H1 (cell line): ENCODE measurements around the gene ESYT1. TPM values are rescaled to one million over a fixed set of nuclear protein-coding genes. Genes with fewer than 3 reads are reported as not detected.

Experiments
- CTCF ChIA-PET: fragments of 300-600 bp; sonication (Branson Sonifier 250); formaldehyde crosslinking; loops from one replicate; lab custom pipeline; 2021; ENCODE audit not compliant: partially characterized antibody; lab: Charles Lee
- POLR2A ChIA-PET: fragments of 300-600 bp; sonication (Branson Sonifier 250); formaldehyde crosslinking; loops from one replicate; lab custom pipeline; 2021; ENCODE audit warnings: inconsistent platforms; ENCODE audit not compliant: partially characterized antibody; lab: Charles Lee
- DNase-seq, 2 experiments: peaks; one replicate each; pipeline versions ENCODE4 v3.0.0 to v3.0.0-alpha.2; 2010 to 2022; ENCODE audit warnings: low spot score in 2 of 2, low read depth in 1 of 2, mixed read lengths in 1 of 2
- FAIRE-seq: peaks from 2 replicates; lab custom pipeline; 2011; peaks lifted over from hg19 to GRCh38; lab: Jason Lieb, UNC
- H2AFZ ChIP-seq: 2 replicates; pipeline ENCODE4 v1.8.1; 2012; ENCODE audit warnings: low read length, inconsistent platforms
- H2AK5ac ChIP-seq: 2 replicates; pipeline ENCODE4 v1.6.1; 2013; ENCODE audit warnings: low read depth, low read length
- H2BK120ac ChIP-seq: replicated peaks from 2 replicates; pipeline ENCODE3; 2013; ENCODE audit warnings: low read depth, low read length, inconsistent platforms
- H2BK12ac ChIP-seq: 2 replicates; pipeline ENCODE4 v1.6.1; 2013; ENCODE audit warnings: low read depth, low read length
- H2BK15ac ChIP-seq: 2 replicates; pipeline ENCODE4 v1.6.1; 2013; ENCODE audit warnings: low read length
- H2BK20ac ChIP-seq: 2 replicates; pipeline ENCODE4 v1.6.1; 2013; ENCODE audit warnings: low read length
- H2BK5ac ChIP-seq: 2 replicates; pipeline ENCODE4 v1.6.1; 2013; ENCODE audit warnings: low read depth, low read length
- H3K14ac ChIP-seq: 2 replicates; pipeline ENCODE4 v1.6.1; 2013; ENCODE audit warnings: inconsistent platforms; ENCODE audit not compliant: insufficient read length
- H3K18ac ChIP-seq: 2 replicates; pipeline ENCODE4 v1.6.1; 2013; ENCODE audit warnings: low read length; ENCODE audit errors: extremely low read depth
- H3K23ac ChIP-seq: 2 replicates; pipeline ENCODE4 v1.6.1; 2013; ENCODE audit warnings: inconsistent platforms; ENCODE audit not compliant: insufficient read length
- H3K23me2 ChIP-seq: 2 replicates; pipeline ENCODE4 v1.6.1; 2013; ENCODE audit warnings: low read depth, low read length
- H3K27ac ChIP-seq: 2 replicates; pipeline ENCODE4 v1.6.1; 2011; ENCODE audit warnings: low read depth, low read length, inconsistent platforms
- H3K27me3 ChIP-seq, 4 experiments: replicated peaks in 1 of 4; 1 replicate in 1 of 4; 2 replicates in 3 of 4; pipeline versions ENCODE4 v1.6.1 to v1.8.1; 2011 to 2013; ENCODE audit warnings: low read length in 3 of 4, mild to moderate bottlenecking in 3 of 4, inconsistent platforms in 2 of 4, mixed read lengths in 2 of 4, moderate library complexity in 1 of 4; ENCODE audit not compliant: control insufficient read depth in 3 of 4, insufficient read depth in 3 of 4; ENCODE audit errors: extremely low read depth in 1 of 4
- H3K36me3 ChIP-seq, 4 experiments: 2 replicates each; pipeline versions ENCODE4 v1.6.1 to v1.8.1; 2011 to 2013; ENCODE audit warnings: mild to moderate bottlenecking in 4 of 4, low read length in 3 of 4, moderate library complexity in 2 of 4, control low read depth in 1 of 4, inconsistent platforms in 1 of 4; ENCODE audit not compliant: insufficient read depth in 4 of 4, control insufficient read depth in 2 of 4
- H3K4ac ChIP-seq: replicated peaks from 2 replicates; pipeline ENCODE3; 2013; ENCODE audit warnings: low read length, low read depth, mixed read lengths, inconsistent platforms; ENCODE audit not compliant: insufficient read length
- H3K4me1 ChIP-seq, 4 experiments: replicated peaks in 1 of 4; 1 replicate in 1 of 4; 2 replicates in 3 of 4; pipeline versions ENCODE4 v1.6.1 to v1.8.1; 2011 to 2013; ENCODE audit warnings: low read length in 3 of 4, inconsistent platforms in 2 of 4, mixed read lengths in 1 of 4; ENCODE audit not compliant: insufficient read depth in 4 of 4, control insufficient read depth in 3 of 4
- H3K4me2 ChIP-seq, 2 experiments: 2 replicates each; pipeline versions ENCODE4 v1.6.1 to v1.8.1; 2011 to 2013; ENCODE audit warnings: low read depth in 2 of 2, low read length in 2 of 2, control low read depth in 1 of 2, inconsistent platforms in 1 of 2, mild to moderate bottlenecking in 1 of 2; ENCODE audit not compliant: insufficient read depth in 1 of 2
- H3K4me3 ChIP-seq, 4 experiments: fragments of 200-600, 300-600 bp in 1 of 4; sonication (generic), shearing (Covaris generic), sonication (Bioruptor Twin) in 1 of 4; 2 replicates each; pipeline versions ENCODE4 v1.5.1 to v1.8.1; 2011 to 2016; ENCODE audit warnings: low read length in 4 of 4, low read depth in 3 of 4, control low read depth in 2 of 4, inconsistent platforms in 2 of 4, mild to moderate bottlenecking in 2 of 4, mixed read lengths in 1 of 4, moderate library complexity in 1 of 4; ENCODE audit not compliant: insufficient read depth in 2 of 4; ENCODE audit errors: extremely low read depth in 1 of 4
- H3K56ac ChIP-seq: replicated peaks from 2 replicates; pipeline ENCODE3; 2013; ENCODE audit warnings: low read depth, mild to moderate bottlenecking, mixed read lengths, low read length, inconsistent platforms; ENCODE audit not compliant: insufficient read length
- H3K79me1 ChIP-seq: 2 replicates; pipeline ENCODE4 v1.6.1; 2013; ENCODE audit warnings: low read depth, low read length, control low read depth
- H3K79me2 ChIP-seq, 2 experiments: 2 replicates each; pipeline versions ENCODE4 v1.6.1 to v1.8.1; 2012 to 2013; ENCODE audit warnings: low read length in 2 of 2, mild to moderate bottlenecking in 2 of 2, inconsistent platforms in 1 of 2; ENCODE audit not compliant: insufficient read depth in 2 of 2, control insufficient read depth in 1 of 2
- H3K9ac ChIP-seq, 4 experiments: replicated peaks in 1 of 4; 1 replicate in 1 of 4; 2 replicates in 3 of 4; pipeline versions ENCODE4 v1.6.1 to v1.8.1; 2011 to 2013; ENCODE audit warnings: low read depth in 3 of 4, low read length in 3 of 4, control low read depth in 2 of 4, mild to moderate bottlenecking in 2 of 4, moderate library complexity in 2 of 4, inconsistent platforms in 1 of 4; ENCODE audit errors: extremely low read depth in 1 of 4
- H3K9me3 ChIP-seq, 2 experiments: 2 replicates each; pipeline versions ENCODE4 v1.6.1 to v1.8.1; 2012 to 2013; ENCODE audit warnings: mild to moderate bottlenecking in 2 of 2, moderate library complexity in 2 of 2, control low read depth in 1 of 2, inconsistent platforms in 1 of 2, low read depth in 1 of 2, low read length in 1 of 2, mixed read lengths in 1 of 2; ENCODE audit not compliant: insufficient read depth in 2 of 2
- H4K20me1 ChIP-seq, 2 experiments: replicated peaks in 1 of 2; 2 replicates each; pipeline versions ENCODE3 to v1.8.1; 2011 to 2013; ENCODE audit warnings: inconsistent platforms in 2 of 2, low read length in 2 of 2, mild to moderate bottlenecking in 1 of 2; ENCODE audit not compliant: insufficient read depth in 2 of 2, control insufficient read depth in 1 of 2
- H4K5ac ChIP-seq: 2 replicates; pipeline ENCODE4 v1.6.1; 2013; ENCODE audit warnings: low read length, low read depth, mixed read lengths, inconsistent platforms; ENCODE audit not compliant: insufficient read length
- H4K8ac ChIP-seq: 2 replicates; pipeline ENCODE4 v1.8.0; 2013; ENCODE audit warnings: mild to moderate bottlenecking, moderate library complexity, low read length, inconsistent platforms; ENCODE audit not compliant: insufficient read depth; ENCODE audit errors: extremely low read depth
- H4K91ac ChIP-seq: replicated peaks from 2 replicates; pipeline ENCODE3; 2013; ENCODE audit warnings: low read length, mixed read lengths, inconsistent platforms; ENCODE audit not compliant: insufficient read length
- HDAC2 ChIP-seq, 2 experiments: fragments of 300-600 bp in 1 of 2; sonication (generic) in 1 of 2; IDR thresholded peaks; 2 replicates each; pipeline ENCODE4 v1.6.1; 2011 to 2012; ENCODE audit warnings: low read depth in 2 of 2, low read length in 2 of 2, mild to moderate bottlenecking in 2 of 2, moderate library complexity in 2 of 2, borderline replicate concordance in 1 of 2, inconsistent platforms in 1 of 2
- MAX ChIP-seq: IDR thresholded peaks from 2 replicates; pipeline ENCODE4 v1.6.1; 2012; ENCODE audit warnings: inconsistent platforms
- POLR2AphosphoS5 ChIP-seq: IDR thresholded peaks from 2 replicates; pipeline ENCODE4 v1.6.1; 2011; ENCODE audit warnings: low read depth, low read length
- RBBP5 ChIP-seq: IDR thresholded peaks from 2 replicates; pipeline ENCODE4 v1.7.1; 2012; ENCODE audit warnings: low read depth, mild to moderate bottlenecking, inconsistent platforms, low read length, moderate library complexity, borderline replicate concordance
- SIX5 ChIP-seq: IDR thresholded peaks from 2 replicates; pipeline ENCODE4 v1.6.1; 2011; ENCODE audit warnings: mild to moderate bottlenecking, low read depth, low read length
- TBP ChIP-seq: IDR thresholded peaks from 2 replicates; pipeline ENCODE4 v1.6.1; 2011; ENCODE audit warnings: low read depth, low read length, improper control_type of control experiment
- WGBS, 2 experiments: shearing (Covaris generic) in 1 of 2; methylation state at CpG; one replicate each; pipeline versions ENCODE4 v1.1.6 to v1.1.7; 2013 to 2015; ENCODE audit warnings: low lambda C conversion rate in 2 of 2, mixed read lengths in 2 of 2, inconsistent platforms in 1 of 2, low coverage in 1 of 2, missing lambda C conversion rate in 1 of 2; ENCODE audit not compliant: insufficient replicate concordance in 2 of 2, insufficient coverage in 1 of 2, insufficient read length in 1 of 2; ENCODE audit errors: extremely low coverage in 1 of 2, missing lambda C conversion rate in 1 of 2; 5-methylcytosine and 5-hydroxymethylcytosine counted together
- polyA plus RNA-seq, 7 experiments: library from polyadenylated mRNA; depleted of rRNA in 3 of 7; stranded (reverse) in 5 of 7; unstranded in 2 of 7; fragments of >200 nt in 5 of 7; fragments of 200-250 nt in 2 of 7; gene quantifications; 1 replicate in 5 of 7; 2 replicates in 1 of 7; 4 replicates in 1 of 7; pipeline versions ENCODE4 v1.2.1 to v1.2.3, GENCODE V29; 2011 to 2013; ENCODE audit warnings: missing spikeins in 2 of 7, mixed read lengths in 2 of 7
- total RNA-seq: library from RNA; stranded (reverse); fragmentation: NEBNext Ultra II Directional; extraction: Animal tissue kit (Norgen Biotek cat#: 25700); gene quantifications from 2 replicates; pipeline ENCODE4 v1.2.1, GENCODE V29; 2021
- TF ChIP-seq, protein P1 (sequence below), 3 experiments: IDR thresholded peaks; 1 replicate in 2 of 3; 2 replicates in 1 of 3; pipeline versions ENCODE4 v1.5.1 to v1.6.1; 2011; ENCODE audit warnings: low read length in 3 of 3, mild to moderate bottlenecking in 3 of 3, inconsistent platforms in 2 of 3, low read depth in 1 of 3, moderate library complexity in 1 of 3; ENCODE audit not compliant: insufficient read depth in 1 of 3; ENCODE audit errors: control extremely low read depth in 1 of 3

Gene ESYT1
- total and polyA plus RNA-seq, 2 of the 8 experiments (the other 6 are each of a cell fraction or from before 2014, with no cell fraction given), result 86.9 to 165 TPM

- CTCF ChIA-PET, result interaction anchor here (0.7 to 2.7 kb wide), 7 partner anchors 27 to 43 kb away, joined by 3 to 15 read pairs (median 4); partner anchors contain the start of genes ESYT1, SMARCC2 and ZC3H10
- Histone ChIP-seq H4K91ac (no peak overlapping the region), H3K79me1 (peaks cover 5% of the 10 kb centered on the region; the same call in 1 of the 2 replicates), H3K23ac (no peak overlapping the region), H3K4me1 (peaks cover 9 to 26% (median 18%) of the 10 kb centered on the region in 4 experiments), H3K4me2 (no peak overlapping the region), H2BK120ac (no peak overlapping the region), H2AK5ac (no peak overlapping the region), H2BK20ac (no peak overlapping the region), H3K14ac (no peak overlapping the region), H3K36me3 (peaks cover 10 to 25% (median 14%) of the 10 kb centered on the region in 4 experiments), H3K9ac (no peak overlapping the region), H3K27ac (no peak overlapping the region), H3K9me3 (no peaks in the 10 kb centered on the region), H3K56ac (no peak overlapping the region), H3K18ac (no peak overlapping the region), H3K4ac (no peak overlapping the region), H2BK5ac (no peak overlapping the region), H3K4me3 (no peak overlapping the region), H4K8ac (no peak overlapping the region), H2BK15ac (no peak overlapping the region), H3K23me2 (peaks cover 24% of the 10 kb centered on the region), H3K79me2 (peaks cover 3 to 28% of the 10 kb centered on the region in 2 experiments), H4K20me1 (peaks cover 7 to 12% of the 10 kb centered on the region in 2 experiments), H4K5ac (no peak overlapping the region), H2AFZ (no peak overlapping the region), H2BK12ac (no peak overlapping the region), H3K27me3 (no peaks in the 10 kb centered on the region)
- DNase-seq (no peak), FAIRE-seq (no peak)
- POLR2A ChIA-PET, result interaction anchor here (0.6 to 15.6 kb wide), 9 partner anchors 8 to 294 kb away, joined by 3 to 656 read pairs (median 6); partner anchors contain the start of genes COQ10A, PA2G4, RNF41 and SMARCC2
- TF ChIP-seq SIX5 (no peak), HDAC2 (IDR thresholded peaks at IDR 0.05; ENCODE audit: borderline replicate concordance in 1 of 2, low read depth in 2 of 2, low read length in 2 of 2) (no peak), RBBP5 (no peak), TBP (no peak), POLR2AphosphoS5 (0 out of 2 replicates have a peak, but pooled peaks have one; percentile 4), MAX (no peak)
- TF ChIP-seq, protein P1, sequence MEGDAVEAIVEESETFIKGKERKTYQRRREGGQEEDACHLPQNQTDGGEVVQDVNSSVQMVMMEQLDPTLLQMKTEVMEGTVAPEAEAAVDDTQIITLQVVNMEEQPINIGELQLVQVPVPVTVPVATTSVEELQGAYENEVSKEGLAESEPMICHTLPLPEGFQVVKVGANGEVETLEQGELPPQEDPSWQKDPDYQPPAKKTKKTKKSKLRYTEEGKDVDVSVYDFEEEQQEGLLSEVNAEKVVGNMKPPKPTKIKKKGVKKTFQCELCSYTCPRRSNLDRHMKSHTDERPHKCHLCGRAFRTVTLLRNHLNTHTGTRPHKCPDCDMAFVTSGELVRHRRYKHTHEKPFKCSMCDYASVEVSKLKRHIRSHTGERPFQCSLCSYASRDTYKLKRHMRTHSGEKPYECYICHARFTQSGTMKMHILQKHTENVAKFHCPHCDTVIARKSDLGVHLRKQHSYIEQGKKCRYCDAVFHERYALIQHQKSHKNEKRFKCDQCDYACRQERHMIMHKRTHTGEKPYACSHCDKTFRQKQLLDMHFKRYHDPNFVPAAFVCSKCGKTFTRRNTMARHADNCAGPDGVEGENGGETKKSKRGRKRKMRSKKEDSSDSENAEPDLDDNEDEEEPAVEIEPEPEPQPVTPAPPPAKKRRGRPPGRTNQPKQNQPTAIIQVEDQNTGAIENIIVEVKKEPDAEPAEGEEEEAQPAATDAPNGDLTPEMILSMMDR (IDR thresholded peaks at IDR 0.05; ENCODE audit: control extremely low read depth in 1 of 3, insufficient read depth in 1 of 3, low read depth in 1 of 3, low read length in 3 of 3), result no peak
- WGBS, 2 experiments, result 92% methylated on average over 11 of the region's 11 CpGs; no CpG with 5 or more reads in 1 of the 2 experiments
Measured at GRCh38 chr12:56155256-56155845, 27.3 kb downstream of the ESYT1 start.
